Hematopoietic multipotent progenitor cell (in vitro differentiated cells): Measurements from ENCODE around the gene DCX. TPM values are rescaled to one million over a fixed set of nuclear protein-coding genes. Genes with fewer than 3 reads are reported as not detected.
A peak's percentile ranks its signal among the peaks of the same experiment; 100 is the strongest.

ENCODE experiments used
- DNase-seq, 3 donors: peaks; one replicate each; pipeline ENCODE4 v3.0.0-alpha.2; 2011 to 2015; ENCODE audit warnings: low read depth in 2 of 3, low spot score in 2 of 3
- total RNA-seq: library from RNA; depleted of rRNA; stranded (reverse); fragments of >200 nt; gene quantifications from one replicate; pipeline ENCODE4 v1.2.3, GENCODE V29; 2012

The DCX gene
- total RNA-seq, 1 donor = under 0.01 TPM

DNA sequence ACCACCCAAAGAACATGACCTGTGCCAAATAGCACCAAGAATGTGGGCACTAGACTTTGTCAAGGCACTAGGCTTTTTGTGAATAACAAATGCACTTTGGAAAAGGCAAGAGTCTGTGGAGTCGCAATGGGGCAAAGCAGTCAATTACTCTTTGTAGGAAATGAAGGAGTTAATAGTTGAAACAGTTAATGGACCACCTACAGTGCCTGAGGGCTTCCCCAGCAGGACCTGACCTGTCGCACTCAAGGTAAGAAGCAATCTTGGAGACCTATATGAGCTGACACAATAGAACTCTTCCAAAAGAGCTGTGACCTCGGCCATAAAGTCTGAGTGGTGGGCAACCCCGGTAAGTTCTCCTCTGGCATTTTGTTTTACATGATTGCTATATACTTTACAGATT lies 92.5 kb downstream of the DCX start:
- no peak for DNase-seq

DNA sequence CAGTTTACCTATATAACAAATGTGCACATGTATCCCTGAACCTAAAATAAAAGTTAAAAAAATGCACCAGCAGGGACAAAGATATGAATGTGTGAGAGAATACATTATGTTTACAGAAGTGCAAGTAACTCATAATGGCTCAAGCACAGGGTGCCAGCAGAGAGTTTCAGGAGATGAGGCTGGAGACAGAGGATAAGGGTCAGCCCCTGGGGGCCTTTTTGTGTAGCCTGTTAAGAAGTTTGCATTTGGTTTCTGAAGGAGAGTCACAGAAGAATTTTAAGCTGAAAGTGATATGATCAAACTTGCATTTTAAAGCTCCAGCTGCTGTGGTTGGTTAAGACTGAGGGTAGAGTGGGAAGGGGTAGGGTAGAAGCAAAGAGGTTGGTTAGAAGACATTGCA lies 93.1 kb downstream of the DCX start:
- DNase-seq = no peak

DNA sequence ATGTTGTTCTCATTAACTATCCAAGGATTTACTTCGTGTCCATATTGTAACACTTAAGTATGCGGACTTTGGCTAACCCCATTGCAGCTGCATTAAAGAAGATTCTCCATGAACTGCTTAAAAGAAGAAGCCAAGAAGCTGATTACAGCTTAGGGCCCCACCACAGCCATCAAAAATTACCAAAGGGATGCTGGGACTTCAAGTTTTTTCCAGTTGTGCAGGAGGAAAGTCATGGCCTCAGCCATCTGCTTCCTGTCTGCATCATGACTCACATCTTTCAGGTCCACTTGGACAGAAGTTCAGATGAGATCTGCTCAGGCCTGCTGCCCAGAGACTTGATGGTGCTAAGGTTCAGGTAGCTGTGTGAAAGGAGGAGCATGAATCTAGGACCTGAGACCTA lies 102.9 kb downstream of the DCX start:
- DNase-seq = no peak

DNA sequence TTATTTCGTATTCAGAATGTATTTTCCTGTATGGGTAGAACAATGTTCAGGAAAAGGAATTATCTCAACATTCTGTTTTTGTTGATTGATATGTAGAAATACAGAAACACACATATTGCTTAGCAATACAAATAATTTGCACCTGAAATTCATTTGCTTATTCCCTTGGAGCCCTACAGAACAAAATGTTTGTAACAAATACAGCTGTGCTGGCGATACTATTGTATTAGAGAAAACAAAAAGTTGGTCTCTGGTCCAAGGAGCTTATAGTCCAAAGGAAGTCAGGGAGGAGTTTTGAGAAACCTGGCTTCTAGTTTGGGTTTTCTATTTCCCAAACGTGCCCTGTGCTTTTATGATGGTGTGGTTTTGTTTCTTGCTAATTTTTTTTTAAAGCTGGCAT lies 104.0 kb downstream of the DCX start:
- DNase-seq = no peak

DNA sequence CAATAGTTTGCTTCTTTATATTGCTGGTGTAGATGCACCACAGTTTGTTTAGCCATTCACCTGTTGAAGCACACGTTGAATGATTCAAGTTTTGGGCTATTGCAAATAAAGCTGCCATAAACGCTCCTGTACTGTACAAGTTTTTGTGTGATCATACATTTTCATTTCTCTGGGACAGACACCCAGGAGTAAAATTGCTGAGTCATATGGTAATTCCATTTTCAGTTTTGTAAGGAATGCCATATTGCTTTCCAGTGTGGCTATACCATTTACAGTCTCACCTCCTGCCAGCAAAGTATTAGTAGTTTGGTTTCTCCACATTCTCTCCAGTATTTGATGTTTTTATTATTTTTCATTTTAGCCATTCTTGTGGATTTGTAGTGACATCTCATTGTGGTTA lies 109.7 kb downstream of the DCX start:
- DNase-seq = no peak

DNA sequence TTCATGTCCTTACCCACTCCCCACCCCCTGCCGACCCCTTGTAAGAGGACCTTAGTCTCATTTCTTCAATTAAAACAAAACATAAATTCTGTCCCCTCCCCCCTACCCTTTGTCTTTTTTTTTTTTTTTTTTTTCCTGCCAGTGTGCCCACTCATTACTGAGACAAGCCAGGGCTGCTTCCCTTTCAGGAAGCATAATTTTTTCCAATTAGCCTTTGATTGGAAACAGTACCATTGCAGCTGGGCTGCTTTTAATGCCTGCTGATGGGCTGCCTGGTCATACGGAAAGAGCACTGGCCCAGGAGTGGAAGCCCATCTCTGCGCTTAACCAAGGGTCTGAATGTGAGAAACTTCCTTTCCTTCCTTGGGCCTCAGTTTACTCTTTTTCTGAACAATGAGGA lies 123.2 kb downstream of the DCX start:
- no peak for DNase-seq

DNA sequence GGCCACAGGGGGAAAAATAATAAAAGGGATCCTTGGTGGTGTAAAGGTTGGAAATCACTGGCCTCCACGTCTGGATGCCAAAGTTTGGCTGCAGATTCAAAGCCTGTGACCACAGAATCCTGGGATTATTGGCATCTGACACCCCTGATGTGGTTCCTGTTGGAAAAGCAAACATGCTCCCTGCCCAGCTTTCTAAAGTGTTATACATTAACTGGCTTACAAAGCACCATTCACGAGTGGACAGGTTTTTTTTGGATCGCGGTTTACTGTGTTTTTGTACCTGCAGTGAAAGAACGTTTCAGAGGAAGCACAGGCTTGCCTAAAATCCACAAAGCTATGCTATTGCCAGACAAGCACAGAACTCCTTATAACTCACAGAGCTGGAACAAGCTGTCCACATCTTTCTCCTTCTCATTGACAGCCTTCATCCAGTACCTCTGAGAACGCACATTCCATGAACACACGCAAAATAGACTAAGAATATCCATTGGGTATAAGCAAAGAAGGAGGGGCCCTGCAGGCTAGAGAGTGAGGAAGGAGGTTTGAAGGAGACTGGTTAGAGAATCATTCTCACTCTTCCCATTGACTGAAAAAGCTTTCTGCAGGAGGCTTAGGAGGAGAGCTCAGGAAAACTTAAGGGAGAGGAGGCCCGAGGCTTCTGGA lies 127.2 kb downstream of the DCX start:
- no peak for DNase-seq

DNA sequence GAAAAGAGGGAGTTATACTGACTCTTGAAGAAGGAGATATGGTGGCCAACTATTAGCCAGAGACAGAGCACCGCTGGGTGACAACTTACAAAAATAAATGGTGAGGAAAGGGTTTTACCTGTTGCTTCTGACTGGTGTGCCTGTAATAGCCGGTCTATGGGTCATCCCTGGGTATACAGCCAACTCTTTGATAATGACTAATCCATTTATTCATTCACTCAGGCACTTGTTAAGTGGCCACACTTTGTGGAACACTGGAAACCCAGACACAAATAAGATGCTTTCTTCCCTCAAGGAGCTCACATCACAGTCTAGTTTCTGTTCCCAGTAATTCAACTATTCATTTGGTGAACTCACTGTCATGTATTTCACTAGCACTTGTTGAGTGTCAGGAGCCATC lies 128.5 kb downstream of the DCX start:
- DNase-seq = no peak

DNA sequence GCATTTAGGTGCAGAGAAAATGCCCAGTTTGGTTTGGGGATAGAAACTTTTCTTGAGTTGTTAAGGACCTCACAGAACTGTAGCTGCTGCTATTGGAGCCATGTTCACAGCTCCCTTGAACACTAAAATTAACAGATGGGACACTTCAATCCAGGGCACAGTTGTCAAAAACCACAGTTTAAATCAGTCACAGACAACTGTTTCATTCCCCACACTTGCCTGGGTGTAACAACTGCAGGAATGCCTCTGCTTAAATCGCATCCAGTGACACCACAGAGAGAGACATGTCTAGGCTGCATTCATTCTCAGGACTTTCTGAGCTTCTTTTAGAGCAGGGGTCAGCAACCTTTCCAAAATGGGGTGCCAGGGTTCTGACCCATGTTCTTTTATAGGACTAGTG lies 129.0 kb downstream of the DCX start:
- no peak for DNase-seq

DNA sequence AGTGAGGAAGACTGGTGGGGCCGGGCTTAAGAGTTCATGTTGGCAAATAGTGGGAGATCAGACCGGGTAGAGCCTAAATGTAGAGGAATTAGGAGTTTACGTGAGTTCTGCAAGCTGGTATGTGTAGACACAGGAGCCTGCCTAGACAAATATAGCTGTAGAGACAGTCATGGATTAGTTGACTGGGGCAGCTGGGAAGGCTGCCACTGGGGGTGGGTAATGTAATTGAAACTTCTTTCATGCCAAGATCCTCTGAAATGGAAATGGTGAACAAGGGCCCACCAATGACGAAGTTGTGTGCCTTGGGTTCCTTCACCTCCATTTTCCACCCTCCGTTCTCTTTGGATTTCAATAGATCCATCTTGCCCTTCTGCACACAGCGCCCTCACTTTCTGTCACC lies 129.9 kb downstream of the DCX start:
- DNase-seq = no peak

DNA sequence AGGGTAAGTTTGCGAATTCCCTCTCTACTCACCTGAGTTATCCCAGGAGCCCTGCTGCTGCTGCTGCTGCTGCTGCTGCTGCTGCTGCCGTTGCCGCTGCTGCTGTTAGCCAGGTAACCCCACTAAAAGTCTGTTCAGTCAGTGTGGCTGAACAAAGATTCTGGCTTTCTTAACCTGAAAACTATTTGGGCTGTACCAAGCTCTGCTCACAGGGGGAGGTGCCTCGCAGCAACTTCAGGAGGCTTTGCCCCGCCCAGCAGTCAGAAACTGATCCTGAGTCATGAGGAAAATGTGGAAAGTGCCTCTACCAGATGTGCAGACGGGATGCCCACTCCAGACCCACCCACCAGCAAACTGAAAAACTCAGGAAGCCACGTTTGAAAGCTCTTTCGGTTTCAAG lies 141.7 kb downstream of the DCX start, which contains the start of gene CAPN6:
CAPN6 (minus strand) TSS at position 145 of the 400 bp plus-strand sequence. CDS start 6,547 bp downstream, outside the sequence.
- no peak for DNase-seq

DNA sequence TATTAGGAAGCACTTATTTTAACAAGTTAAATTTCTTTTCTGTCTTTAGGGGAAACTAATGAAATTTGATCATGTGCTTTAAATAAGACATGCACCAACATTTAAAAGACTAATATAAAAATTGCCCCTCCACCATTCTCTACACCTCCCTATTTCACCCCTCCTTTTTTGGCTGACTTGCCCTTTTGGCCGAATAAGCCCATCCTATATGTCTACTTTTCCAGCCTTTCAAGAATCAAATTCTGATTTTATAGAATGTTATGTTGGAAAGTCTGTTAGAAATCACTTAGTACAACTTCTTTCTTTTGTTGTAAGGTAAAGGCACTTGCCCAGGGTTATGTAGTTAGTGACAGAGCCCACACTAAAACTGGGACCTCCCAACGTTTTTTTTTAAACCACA lies 143.5 kb downstream of the DCX start:
- no peak for DNase-seq

DNA sequence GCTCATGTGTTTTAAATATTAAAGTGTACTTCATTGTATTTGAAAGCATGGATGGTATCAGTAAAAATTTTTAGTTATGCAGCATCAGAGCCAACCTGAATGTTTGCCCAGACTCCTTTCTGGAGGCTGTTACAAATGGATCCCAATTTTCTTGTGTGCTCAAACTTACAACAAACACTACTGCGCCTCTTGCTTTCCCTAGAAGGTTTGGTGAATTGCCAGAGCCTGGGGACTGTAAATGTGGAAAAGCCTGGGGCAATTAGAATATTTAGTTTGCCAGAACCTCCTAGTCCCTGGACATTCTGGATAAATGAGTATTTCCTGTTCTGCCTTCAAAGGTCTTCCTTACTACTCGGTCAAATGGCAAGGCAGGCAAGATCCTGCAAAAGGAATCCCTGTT lies 146.5 kb downstream of the DCX start:
- DNase-seq = no peak

DNA sequence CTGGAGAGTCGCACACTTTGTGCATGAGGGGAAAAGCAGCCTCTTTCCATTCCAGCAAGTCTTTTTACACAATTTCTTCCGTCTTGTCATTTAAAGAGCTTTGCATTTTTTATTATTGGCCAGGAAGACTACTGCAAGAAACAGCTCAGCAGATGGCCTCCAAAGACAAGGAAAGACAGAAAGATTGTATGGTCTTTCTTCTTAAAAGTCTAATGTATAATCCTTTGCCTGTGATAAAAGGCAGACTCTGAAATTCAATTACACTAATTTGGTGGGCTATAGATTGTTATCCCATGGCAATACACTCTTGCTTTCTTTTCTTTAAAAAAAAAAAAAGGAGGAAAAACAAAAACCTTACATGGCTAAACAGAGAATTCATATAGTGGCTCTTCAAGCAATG lies 147.6 kb downstream of the DCX start:
- no peak for DNase-seq

DNA sequence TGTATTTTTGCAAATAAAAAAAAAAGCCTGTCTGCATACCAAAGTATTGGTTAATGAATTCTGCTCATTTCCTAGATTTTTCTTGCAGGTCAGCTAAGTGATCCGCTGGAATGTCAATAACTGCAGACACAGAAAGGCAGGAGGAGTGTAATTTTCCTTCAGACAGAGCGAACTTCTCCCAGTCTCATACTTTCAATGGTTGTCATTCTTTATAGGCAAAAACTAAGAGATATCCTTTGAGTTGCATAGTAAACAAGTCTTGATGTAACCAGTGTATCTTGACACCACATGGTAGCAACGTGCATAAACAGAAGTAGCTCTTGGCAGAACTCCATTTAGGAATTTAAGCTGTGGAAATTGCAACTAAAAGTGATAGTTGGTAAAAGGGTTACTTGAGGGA lies 149.9 kb downstream of the DCX start:
- DNase-seq = no peak

DNA sequence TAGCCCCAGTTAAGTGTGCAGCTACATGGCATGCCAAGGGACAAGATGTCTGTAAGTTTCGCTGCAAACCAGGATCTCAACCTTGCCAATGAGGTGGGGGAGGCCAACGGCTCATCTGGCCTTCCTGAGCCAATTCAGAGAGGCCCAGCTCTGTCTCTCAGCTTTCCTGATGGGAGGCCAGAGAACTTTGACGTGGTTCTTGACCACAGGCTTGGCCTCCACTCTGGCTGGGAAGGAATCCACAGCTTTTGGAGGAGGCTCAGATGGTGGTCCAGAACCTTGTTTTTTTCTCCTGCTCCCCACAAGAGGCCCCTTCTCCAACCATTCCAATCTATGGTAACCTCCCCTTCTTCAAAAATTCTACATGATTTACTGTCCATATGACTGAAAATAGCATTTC lies 151.5 kb downstream of the DCX start:
- DNase-seq = no peak

DNA sequence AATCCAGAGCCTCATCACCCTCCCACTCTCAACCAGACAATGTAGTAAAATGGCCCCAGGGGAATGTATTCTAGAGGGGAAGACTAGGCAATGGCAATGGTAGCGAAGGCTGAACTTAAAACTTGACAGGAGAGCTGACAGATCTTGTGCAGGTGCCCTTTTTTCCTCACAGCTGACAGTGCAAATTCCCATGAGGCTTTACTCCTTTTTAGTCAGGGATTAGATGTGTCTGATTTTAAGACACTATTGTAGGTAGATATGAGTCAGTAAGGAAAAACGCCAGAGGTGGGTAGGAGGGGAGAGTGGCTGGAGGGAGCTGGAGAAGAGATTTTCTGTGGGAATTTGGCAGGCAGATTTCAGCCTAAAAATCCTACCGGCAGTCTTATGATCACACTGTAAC lies 152.4 kb downstream of the DCX start:
- no peak for DNase-seq

DNA sequence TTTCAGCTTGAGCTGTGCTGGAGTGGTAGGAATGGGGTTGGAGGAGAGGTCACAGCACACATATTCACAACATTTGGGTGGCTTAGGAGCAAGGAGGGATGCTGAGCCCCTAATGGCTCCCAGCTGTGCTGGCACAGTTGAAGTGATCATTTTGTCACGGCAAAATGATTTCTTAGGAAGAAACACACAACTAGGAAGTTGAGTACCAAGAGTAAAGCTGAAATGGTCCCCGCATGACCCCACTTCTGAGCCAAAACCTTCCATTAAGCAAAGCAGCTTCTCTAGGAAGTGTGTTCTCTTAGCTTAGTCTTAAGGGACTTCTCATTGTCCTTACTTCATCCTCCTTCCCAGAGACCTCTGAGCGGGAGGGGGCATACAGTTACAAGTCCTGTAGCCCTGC lies 154.3 kb downstream of the DCX start:
- DNase-seq = no peak

DNA sequence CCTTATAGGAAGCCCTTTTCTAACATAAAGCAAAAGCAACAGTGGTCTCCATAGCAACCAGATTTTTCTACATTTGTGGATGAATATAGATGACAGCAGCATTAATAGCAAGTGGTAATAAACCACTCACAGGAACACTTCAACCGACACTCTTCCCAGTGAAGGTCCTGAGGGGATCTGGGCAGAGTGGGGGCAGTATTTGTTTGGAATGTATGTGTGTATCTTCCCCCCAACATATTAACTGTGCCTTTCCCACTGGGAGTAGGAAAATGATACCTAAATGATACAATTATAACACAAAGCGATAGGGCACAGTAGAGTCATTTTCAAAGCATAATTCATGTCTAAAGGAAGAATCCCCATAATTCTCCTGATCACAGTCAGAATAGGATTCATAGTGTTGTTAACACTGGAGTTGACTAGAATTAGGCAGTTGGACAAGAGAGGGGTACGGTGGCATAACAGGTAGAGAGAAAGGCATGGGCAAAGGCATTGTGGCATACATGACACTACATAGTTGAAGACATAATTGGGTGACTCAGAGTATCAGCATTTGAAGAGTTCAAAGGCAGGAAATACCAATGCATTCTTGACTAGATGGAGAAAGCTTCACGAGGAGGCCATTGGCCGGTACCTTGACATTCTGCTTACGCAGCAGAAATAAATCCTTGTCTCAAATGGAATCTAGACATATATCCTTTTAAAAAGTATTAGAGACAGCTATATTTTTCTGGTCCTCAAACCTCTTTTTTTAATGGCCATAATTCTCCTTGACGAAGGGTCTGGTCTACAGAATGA lies 156.9 kb downstream of the DCX start:
- no peak for DNase-seq

DNA sequence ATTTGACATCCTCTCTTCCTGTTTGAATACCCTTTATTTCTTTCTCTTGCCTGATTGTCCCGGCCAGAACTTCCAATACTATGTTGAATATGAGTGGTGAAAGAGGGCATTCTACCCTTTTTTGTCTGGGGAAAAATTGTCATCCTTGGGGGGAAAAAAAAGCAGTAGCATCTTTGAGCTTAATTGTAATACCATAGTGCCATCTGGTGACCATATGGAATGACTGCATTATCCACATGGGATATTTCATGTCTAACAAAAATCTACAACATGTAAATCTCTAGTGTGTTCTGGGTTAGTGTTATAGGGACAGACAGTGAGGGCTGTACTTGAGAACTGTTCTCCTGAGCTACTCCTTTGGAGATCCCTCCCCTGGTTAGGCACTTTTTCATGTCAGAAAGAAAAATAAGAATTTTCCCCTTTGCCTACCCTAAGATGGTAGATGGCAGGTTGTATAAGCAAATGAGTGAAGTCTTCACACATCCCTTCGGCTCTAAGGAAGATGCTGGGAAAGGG lies 167.7 kb downstream of the DCX start:
- peak in 1 of 3 donors; percentile 23 for DNase-seq
